IPS-15b (cell line): ENCODE results near the gene TM4SF20.

ENCODE experiments used
- H3K27me3 ChIP-seq: one replicate; pipeline ENCODE4 v1.6.1; 2013; ENCODE audit warnings: low read length; ENCODE audit not compliant: control insufficient read depth, insufficient read depth
- H3K36me3 ChIP-seq: one replicate; pipeline ENCODE4 v1.6.1; 2013; ENCODE audit warnings: low read length; ENCODE audit not compliant: control insufficient read depth, insufficient read depth
- H3K4me1 ChIP-seq: one replicate; pipeline ENCODE4 v1.6.1; 2013; ENCODE audit warnings: mild to moderate bottlenecking, low read length; ENCODE audit not compliant: control insufficient read depth, insufficient read depth
- H3K4me3 ChIP-seq: one replicate; pipeline ENCODE4 v1.5.1; 2013; ENCODE audit warnings: low read depth, low read length
- H3K9ac ChIP-seq: one replicate; pipeline ENCODE4 v1.6.1; 2013; ENCODE audit warnings: low read depth, mild to moderate bottlenecking, low read length
- H3K9me3 ChIP-seq: one replicate; pipeline ENCODE4 v1.6.1; 2013; ENCODE audit warnings: mild to moderate bottlenecking, low read length; ENCODE audit not compliant: control insufficient read depth, insufficient read depth

Gene TM4SF20, protein sequence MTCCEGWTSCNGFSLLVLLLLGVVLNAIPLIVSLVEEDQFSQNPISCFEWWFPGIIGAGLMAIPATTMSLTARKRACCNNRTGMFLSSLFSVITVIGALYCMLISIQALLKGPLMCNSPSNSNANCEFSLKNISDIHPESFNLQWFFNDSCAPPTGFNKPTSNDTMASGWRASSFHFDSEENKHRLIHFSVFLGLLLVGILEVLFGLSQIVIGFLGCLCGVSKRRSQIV

DNA sequence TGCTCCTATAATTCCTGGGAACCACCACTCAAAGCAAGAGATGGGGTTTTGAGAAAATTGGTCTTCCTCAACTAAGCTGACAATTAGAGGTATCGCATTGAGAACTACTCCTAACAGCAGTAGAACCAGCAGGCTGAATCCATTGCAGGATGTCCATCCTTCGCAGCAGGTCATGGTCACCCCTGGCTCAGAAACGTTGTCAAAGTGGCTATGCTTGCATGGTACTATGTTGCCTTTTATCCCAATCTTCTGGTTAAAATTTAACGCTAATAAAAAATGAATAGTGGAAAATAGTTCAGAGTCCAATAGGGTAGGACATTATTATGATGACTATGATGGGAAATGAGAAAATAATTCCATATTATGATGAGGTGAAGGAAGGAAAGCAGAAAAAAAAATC is at the start of gene TM4SF20:
Gene TM4SF20 (minus strand): TSS at position 212 of the 400 bp plus-strand sequence. CDS start 38 bp downstream, at position 174.
- Histone ChIP-seq H3K4me1 (no peaks in the 10 kb centered on the region), H3K9me3 (no peaks in the 10 kb centered on the region), H3K36me3 (no peaks in the 10 kb centered on the region), H3K9ac (no peak within 1 kb of the TSS), H3K27me3 (no peaks in the 10 kb centered on the region), H3K4me3 (no peak within 1 kb of the TSS)

DNA sequence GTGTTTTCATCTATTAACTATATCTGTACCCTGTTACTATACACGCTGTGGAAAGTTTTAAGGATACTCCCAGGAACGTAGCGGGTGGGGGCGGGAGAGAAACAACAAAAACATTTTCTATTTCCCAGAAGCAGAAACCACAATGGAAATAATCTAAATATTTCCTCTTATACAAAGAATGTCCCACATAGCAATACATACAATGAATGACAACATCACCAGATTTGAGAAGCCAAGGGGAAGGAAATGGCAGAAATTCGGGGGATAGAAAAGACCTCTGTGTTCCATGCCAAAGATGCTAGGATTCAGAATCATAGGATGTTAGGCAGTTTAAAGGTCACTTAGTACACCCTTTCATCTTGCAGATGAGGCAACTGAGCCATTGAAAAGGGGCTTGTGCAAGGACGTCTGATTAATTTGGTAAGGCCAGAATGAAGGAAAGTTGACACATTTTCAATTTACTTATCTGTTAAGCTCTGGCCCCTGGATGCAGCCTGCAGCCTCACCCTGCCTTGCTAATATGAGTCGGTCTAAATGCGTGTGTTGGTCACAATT is 49.7 kb upstream of the TM4SF20 start:
- no peaks in the 10 kb centered on the region for H3K4me1 ChIP-seq
- no peaks in the 10 kb centered on the region for H3K36me3 ChIP-seq
- no peak overlapping the region for H3K4me3 ChIP-seq
- H3K9me3 ChIP-seq: peaks cover 9% of the 10 kb centered on the region
- H3K27me3 ChIP-seq: no peaks in the 10 kb centered on the region
- H3K9ac ChIP-seq: no peak overlapping the region

DNA sequence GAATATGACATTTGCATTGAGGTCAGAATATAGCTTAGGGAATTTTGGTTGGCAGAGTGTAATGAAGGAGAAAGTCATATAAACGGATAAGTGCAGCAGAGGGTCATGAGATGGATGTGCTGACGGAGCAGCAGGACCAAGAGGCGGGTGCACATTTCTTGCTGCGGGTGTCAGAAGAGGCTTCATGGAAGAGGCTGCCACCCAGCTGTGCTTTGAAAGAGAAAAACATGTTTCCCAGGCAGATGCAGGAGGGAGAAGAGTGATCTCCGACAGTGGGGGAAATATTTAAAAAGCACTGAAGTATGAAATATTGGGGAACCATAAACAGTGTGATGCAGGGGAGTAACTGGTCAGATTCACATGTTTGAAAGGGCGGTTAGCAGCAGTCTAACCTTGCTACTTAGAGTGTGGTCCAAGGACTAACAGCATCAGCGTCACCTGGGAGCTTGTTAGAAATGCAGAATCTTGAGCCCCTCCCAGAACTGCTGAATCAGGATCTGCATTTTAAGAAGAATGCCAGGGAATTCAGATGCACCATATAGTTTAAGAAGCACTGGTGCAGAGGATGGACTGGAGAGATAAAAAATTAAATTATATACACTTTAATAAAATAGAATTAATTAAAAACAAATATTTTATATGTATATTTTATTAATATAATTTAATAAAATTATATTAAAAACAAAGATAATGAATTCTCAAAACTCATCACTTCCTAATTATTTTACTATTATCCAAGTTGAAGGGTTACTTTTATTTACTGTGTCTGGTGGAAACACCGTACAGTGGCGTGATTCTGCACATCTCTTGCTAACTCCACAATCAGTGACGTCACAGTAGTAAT is 44.8 kb upstream of the TM4SF20 start:
- H3K4me1 ChIP-seq: no peaks in the 10 kb centered on the region
- H3K36me3 ChIP-seq: no peaks in the 10 kb centered on the region
- no peaks in the 10 kb centered on the region for H3K9me3 ChIP-seq
- H3K27me3 ChIP-seq: no peaks in the 10 kb centered on the region
- H3K4me3 ChIP-seq: no peak overlapping the region
- no peak overlapping the region for H3K9ac ChIP-seq

DNA sequence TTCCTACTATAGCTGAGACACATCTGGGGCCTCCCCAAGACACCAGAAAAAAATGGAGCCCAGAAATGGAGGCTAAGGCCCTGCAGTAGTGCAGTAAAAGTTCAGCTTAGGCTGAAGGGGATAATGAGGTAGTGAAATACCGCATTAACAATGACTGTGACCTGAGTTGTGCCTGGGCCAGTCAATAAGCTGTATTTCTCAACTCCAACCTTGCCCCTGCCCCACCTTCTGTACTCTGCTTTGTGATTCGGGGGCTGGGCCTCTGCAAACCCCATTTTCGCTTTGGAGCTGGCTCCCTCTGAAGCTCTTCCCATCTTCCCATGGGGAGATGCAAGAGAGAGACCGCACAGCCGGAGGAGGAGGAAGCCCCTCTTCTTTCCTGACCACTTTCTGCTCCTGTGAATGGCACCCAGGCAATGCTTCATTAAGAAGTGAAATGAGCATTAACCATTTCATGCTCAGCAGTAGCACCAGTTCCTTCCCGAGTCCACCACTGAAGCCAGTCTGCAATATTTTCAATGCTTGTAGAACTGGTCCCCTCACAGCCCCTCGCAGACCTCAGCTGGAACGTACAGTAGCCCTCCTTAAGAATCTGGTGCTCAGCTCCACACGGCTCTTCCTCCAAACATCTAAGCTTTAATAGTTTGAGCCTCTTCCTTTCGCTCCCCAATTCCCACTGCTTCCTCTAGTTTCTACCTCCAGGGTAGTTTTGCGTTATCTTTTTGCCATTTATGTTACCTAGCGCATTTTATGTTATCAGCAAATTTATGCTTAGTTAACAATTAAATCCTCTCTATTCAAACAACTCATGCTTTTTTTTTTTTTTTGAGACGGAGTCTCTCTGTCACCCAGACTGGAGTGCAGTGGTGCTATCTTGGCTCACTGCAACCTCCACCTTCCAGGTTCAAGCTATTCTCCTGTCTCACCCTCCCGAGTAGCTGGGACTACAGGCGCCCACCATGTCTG is 41.3 kb upstream of the TM4SF20 start:
- Histone ChIP-seq H3K36me3 (no peaks in the 10 kb centered on the region), H3K27me3 (no peaks in the 10 kb centered on the region), H3K4me1 (no peaks in the 10 kb centered on the region), H3K4me3 (no peak overlapping the region), H3K9ac (no peak overlapping the region), H3K9me3 (no peaks in the 10 kb centered on the region)

DNA sequence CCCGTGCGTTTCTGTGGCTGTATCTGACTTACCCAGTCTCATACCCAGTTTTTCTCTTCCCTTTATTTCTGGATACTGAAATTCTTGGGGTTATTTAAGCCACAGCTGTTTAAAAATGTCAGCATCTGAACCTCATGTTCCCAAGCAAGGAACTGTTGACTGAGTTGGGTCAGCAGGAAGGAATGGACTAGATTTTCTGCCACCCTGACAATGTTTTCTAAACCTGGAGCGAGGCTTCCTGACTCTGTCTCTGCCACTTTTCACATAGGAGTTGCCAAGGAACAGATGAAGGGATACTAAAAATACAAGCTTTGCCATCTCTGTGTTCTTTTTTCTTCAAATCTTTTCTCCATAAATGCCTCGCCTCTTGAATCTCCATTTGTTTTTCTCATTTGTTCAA is 37.6 kb upstream of the TM4SF20 start:
- no peaks in the 10 kb centered on the region for H3K9me3 ChIP-seq

DNA sequence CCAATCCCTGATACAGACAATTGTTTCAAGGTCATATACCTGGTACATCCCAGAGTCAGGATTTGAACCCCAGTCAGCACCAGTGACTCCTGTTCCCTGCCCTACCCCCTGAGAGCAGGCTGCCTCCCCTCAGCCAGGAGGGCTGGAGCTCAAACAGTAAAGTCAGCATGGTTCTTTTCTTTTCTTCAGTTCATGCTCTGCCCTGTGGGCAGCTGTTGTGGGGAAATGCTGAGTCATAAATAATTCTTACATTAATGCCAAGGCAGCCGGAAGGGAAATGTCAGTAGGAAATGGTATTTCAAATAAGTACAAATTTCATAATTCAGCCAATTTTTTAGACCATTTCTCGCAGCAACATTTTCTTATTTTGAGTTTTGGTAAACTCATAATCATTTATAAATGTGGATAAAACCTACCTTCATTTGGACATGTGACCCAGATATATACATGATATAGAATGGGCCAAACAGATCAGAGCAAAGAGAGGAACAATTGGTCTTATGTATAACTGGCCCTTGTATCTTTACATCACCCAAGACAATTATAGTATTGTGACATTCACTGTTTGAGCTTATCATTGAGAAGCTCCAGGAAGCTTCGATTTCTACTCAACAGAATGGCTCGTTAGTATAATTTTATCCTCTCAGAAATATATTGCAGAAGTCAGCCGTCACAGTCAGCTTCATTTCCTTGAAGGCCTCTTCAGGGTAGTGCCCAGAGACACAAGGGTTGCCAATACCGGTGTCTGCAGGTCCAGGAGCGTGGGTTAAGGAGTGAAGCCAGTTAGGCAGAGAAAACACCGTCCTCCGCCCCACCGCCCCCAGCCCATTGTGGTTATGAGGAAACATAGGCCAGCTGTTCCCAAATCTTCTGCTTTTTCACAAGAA is 36.7 kb upstream of the TM4SF20 start:
- H3K4me3 ChIP-seq: no peak overlapping the region
- no peaks in the 10 kb centered on the region for H3K36me3 ChIP-seq
- no peaks in the 10 kb centered on the region for H3K4me1 ChIP-seq
- H3K9me3 ChIP-seq: no peaks in the 10 kb centered on the region
- H3K27me3 ChIP-seq: no peaks in the 10 kb centered on the region
- no peak overlapping the region for H3K9ac ChIP-seq

More for the DNA sequence above, 37.6 kb upstream of the TM4SF20 start:
- Histone ChIP-seq H3K9ac (no peak overlapping the region), H3K27me3 (no peaks in the 10 kb centered on the region), H3K4me1 (no peaks in the 10 kb centered on the region), H3K4me3 (no peak overlapping the region), H3K36me3 (no peaks in the 10 kb centered on the region)

DNA sequence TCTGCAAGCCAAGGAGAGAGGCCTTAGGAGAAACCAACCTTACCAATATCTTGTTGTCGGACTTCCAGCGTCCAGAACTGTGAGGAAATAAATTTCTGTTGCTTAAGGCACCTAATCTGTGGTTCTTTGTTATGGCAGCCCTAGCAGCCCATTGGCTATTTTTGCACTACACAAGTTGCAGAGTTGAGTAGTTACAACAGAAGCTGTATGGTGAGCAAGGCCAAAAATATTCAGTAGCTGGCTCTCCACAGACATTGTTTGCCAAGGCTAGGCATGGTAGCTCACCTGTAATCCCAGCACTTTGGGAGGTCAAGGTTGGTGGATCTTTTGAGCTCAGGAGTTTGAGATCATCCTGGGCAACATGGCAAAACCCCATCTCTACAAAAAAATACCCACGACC is 35.7 kb upstream of the TM4SF20 start:
- Histone ChIP-seq H3K36me3 (no peaks in the 10 kb centered on the region), H3K9me3 (no peaks in the 10 kb centered on the region), H3K27me3 (no peaks in the 10 kb centered on the region), H3K4me3 (no peak overlapping the region), H3K4me1 (no peaks in the 10 kb centered on the region), H3K9ac (no peak overlapping the region)

DNA sequence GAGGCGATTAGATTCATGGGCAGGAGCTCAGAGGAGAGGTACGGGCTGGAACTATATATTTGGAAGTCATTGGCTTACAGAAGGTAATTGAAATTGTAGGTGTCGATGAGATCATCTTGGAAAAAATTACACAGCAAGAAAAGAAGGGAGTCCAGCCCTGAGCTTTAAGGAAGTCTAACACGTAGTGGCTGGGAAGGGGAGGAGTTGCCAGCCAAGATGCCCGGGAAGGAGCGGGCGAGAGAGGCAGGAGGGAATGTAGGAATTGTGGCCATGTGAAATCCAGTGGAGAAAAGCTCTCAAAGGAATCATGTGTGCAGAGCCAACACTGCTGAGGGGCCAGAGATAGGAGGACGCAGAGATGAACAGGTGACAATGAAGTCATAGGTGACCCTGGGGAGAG is 34.3 kb upstream of the TM4SF20 start:
- H3K9me3 ChIP-seq: no peaks in the 10 kb centered on the region
- no peaks in the 10 kb centered on the region for H3K36me3 ChIP-seq
- no peaks in the 10 kb centered on the region for H3K27me3 ChIP-seq
- H3K4me3 ChIP-seq: no peak overlapping the region
- H3K4me1 ChIP-seq: no peaks in the 10 kb centered on the region
- no peak overlapping the region for H3K9ac ChIP-seq

DNA sequence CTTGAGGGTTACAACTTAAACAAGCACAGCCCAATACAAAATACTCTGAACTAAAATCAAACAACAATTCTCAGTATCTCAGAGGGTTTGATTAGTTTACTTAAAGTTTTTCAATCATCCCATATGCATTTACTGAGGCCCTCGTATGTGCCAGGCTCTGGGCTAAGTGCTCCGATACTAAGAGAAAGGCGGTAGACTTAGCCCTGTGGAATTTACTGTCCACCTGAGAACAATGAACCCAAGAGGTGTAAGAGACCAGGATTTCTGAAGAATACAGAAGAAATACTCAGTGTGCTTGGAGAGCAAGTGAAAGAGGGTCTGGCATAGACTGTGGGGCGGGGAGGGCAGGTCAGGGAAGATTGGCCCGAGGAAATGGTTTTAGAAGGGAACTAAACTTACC is 33.8 kb upstream of the TM4SF20 start:
- H3K4me3 ChIP-seq: no peak overlapping the region
- no peak overlapping the region for H3K9ac ChIP-seq
- H3K36me3 ChIP-seq: no peaks in the 10 kb centered on the region
- H3K27me3 ChIP-seq: no peaks in the 10 kb centered on the region
- no peaks in the 10 kb centered on the region for H3K4me1 ChIP-seq
- no peaks in the 10 kb centered on the region for H3K9me3 ChIP-seq

DNA sequence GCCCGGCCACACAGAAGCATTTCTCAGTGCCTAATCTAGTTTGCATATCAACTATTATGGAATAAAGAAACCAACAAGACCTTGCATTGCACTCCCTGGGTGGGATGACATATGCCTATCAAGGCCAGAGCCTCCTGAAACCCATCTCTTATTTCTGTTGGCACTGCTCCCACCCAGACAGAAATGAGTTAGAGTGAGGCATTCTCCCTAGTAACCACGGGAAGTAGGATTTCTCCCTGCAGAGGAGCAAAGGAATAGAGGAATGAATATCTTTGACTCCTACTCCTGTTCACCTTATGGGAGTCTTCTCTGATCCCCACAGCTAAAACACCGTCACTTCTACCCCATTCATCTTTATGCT is 32.9 kb upstream of the TM4SF20 start:
- Histone ChIP-seq H3K36me3 (no peaks in the 10 kb centered on the region), H3K4me1 (no peaks in the 10 kb centered on the region), H3K9me3 (no peaks in the 10 kb centered on the region), H3K9ac (no peak overlapping the region), H3K27me3 (no peaks in the 10 kb centered on the region), H3K4me3 (no peak overlapping the region)
